ENCODE data around the gene TRIM26.

TRIM26 gene

DNA sequence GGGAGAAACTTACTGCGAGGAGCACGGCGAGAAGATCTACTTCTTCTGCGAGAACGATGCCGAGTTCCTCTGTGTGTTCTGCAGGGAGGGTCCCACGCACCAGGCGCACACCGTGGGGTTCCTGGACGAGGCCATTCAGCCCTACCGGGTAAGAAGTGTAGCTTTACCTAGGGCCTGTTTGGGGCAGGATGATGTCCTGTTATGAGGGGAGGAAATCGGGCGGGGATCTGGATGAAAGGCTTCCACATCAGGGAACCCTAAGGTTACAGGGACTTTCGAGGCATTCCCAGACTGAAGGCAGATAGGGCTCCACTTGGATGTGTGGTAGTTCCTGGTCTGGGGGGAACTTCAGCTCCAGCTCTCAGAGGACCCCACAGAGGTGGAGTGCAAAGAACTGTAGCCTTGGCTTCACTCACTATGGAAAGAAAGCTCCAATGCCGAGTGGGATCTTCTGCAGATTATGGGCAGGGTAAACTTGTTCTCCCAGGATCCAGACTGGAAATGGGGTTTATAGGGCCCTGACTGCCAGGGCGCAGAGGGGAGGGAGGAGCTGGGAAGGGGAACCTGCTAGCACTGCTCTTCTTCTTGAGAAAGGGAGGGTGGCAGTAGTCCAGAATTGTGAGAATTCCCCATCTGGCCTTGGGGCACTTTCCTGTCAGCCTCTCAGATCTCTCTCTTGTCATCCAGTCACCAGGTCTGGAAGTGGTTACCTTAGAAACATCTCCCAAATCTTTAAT, 49.1 kb downstream of the TRIM26 start:
- no peak overlapping the region for H3K4me2 ChIP-seq (ENCODE audit: low read length)

DNA sequence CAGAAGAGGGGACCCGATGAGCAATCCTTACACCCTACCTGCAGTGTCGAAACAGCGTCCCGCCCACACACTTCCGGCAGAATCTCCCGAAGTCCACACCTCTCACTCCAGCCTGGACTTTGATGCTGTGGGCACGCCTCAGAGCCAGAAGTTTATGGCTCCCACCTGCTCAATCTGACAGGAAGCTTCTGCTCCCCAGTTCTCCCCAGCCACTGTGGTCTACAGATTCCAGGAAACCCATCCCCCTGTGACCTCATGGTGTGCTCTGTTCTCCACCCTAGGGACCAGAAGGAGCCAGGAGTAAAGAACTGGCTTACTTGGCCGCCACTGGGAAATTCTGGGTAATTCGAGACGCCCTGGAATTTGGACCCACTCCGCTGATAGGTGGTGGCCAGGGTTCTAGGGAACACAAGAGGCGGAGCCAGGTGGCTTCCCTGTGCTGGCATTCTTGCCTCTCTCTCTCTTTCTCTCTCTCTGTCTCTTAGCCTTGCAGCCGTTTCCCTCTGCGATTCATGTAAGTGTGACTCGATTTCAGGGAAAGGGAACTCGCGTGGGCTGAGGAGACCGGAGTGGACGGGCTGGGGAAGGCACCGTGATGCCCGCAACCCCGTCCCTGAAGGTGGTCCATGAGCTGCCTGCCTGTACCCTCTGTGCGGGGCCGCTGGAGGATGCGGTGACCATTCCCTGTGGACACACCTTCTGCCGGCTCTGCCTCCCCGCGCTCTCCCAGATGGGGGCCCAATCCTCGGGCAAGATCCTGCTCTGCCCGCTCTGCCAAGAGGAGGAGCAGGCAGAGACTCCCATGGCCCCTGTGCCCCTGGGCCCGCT, 49.9 kb downstream of the TRIM26 start, which contains the start of gene TRIM15:
Gene TRIM15 (plus strand): TSS at position 457 of the 828 bp plus-strand sequence. CDS start 139 bp downstream, at position 596.
- no peaks in the 10 kb centered on the region for H3K4me1 ChIP-seq (ENCODE audit: control insufficient read depth, low read length)
- H3K79me2 ChIP-seq (ENCODE audit: control insufficient read depth, low read length), result no peaks in the 10 kb centered on the region
- H3K27me3 ChIP-seq (ENCODE audit: control insufficient read depth, low read length), result peaks cover 30% of the 10 kb centered on the region
- H3K36me3 ChIP-seq (ENCODE audit: control insufficient read depth, low read length), result no peaks in the 10 kb centered on the region
- no peaks in the 10 kb centered on the region for H3F3A ChIP-seq (ENCODE audit: control insufficient read depth, insufficient read depth)
- TF ChIP-seq, protein P1, sequence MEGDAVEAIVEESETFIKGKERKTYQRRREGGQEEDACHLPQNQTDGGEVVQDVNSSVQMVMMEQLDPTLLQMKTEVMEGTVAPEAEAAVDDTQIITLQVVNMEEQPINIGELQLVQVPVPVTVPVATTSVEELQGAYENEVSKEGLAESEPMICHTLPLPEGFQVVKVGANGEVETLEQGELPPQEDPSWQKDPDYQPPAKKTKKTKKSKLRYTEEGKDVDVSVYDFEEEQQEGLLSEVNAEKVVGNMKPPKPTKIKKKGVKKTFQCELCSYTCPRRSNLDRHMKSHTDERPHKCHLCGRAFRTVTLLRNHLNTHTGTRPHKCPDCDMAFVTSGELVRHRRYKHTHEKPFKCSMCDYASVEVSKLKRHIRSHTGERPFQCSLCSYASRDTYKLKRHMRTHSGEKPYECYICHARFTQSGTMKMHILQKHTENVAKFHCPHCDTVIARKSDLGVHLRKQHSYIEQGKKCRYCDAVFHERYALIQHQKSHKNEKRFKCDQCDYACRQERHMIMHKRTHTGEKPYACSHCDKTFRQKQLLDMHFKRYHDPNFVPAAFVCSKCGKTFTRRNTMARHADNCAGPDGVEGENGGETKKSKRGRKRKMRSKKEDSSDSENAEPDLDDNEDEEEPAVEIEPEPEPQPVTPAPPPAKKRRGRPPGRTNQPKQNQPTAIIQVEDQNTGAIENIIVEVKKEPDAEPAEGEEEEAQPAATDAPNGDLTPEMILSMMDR (IDR thresholded peaks at IDR 0.05; ENCODE audit: low read depth, low read length, poor library complexity, severe bottlenecking), result no peak
- TF ChIP-seq EZH2phosphoT487 (IDR thresholded peaks at IDR 0.05; ENCODE audit: borderline replicate concordance, low read length), result no peak
- H3K27ac ChIP-seq (ENCODE audit: low read depth, low read length), result no peak within 1 kb of the TSS
- no peak within 1 kb of the TSS for H3K4me3 ChIP-seq (ENCODE audit: low read length)
- H3K4me2 ChIP-seq (ENCODE audit: low read length), result no peak within 1 kb of the TSS
- H3K9me2 ChIP-seq (replicated peaks; ENCODE audit: control insufficient read depth, low read length), result no peaks in the 10 kb centered on the region
- H3K9me3 ChIP-seq (ENCODE audit: control insufficient read depth, insufficient read depth, low read length), result no peaks in the 10 kb centered on the region
- H4K20me1 ChIP-seq (ENCODE audit: control insufficient read depth, insufficient read depth, low read depth, low read length), result no peaks in the 10 kb centered on the region

More for the DNA sequence above, 49.1 kb downstream of the TRIM26 start:
- Histone ChIP-seq H3K79me2 (ENCODE audit: control insufficient read depth, low read length) (no peaks in the 10 kb centered on the region), H4K20me1 (ENCODE audit: control insufficient read depth, insufficient read depth, low read depth, low read length) (no peaks in the 10 kb centered on the region), H3K4me3 (ENCODE audit: low read length) (no peak overlapping the region), H3K27ac (ENCODE audit: low read depth, low read length) (no peak overlapping the region), H3K9me3 (ENCODE audit: control insufficient read depth, insufficient read depth, low read length) (no peaks in the 10 kb centered on the region), H3K4me1 (ENCODE audit: control insufficient read depth, low read length) (no peaks in the 10 kb centered on the region), H3K9me2 (replicated peaks; ENCODE audit: control insufficient read depth, low read length) (no peaks in the 10 kb centered on the region), H3K27me3 (ENCODE audit: control insufficient read depth, low read length) (peaks cover 31% of the 10 kb centered on the region), H3K36me3 (ENCODE audit: control insufficient read depth, low read length) (no peaks in the 10 kb centered on the region), H3F3A (ENCODE audit: control insufficient read depth, insufficient read depth) (no peaks in the 10 kb centered on the region)
- TF ChIP-seq, protein P1 (IDR thresholded peaks at IDR 0.05; ENCODE audit: low read depth, low read length, poor library complexity, severe bottlenecking), result no peak
- TF ChIP-seq EZH2phosphoT487 (IDR thresholded peaks at IDR 0.05; ENCODE audit: borderline replicate concordance, low read length), result no peak

DNA sequence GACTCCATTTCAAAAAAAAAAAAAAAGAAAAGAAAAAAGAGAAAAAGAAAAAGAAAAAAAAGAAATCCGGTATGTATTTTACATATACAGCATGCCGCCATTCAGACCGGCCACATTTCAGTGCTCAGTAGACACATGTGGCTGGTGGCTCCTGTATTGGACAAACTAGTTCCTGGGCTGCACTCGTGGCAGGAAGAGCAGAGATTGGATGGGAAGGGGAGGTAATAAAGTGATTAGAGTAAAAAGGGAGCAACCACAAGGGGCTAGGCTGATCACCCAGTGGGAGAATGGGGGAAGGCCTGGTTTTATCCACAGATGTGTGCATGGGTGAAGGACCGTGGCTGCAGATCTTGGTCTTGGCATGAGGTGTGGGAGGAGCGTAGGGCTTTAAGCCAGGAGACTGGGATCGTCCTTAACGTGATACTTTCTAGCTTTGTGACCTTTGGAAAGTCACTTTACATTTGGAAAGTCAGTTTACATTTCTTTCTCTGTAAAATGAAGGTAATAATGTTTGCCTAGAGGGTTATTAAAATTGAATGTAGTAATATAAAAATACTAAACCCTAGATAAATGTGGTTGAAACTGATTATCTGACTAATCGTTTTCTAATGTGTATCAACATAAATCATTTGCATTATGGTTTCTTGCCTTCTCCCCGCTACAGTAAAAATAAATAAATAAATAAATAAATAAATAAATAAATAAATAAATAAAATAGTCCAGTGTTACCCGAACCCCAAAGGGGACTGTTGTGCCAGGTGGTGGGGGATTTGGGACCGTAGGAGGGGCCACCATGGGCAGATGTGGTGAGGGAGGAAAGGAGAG, 50.7 kb downstream of the TRIM26 start:
- Histone ChIP-seq H3K9me2 (replicated peaks; ENCODE audit: control insufficient read depth, low read length) (no peaks in the 10 kb centered on the region), H3K9me3 (ENCODE audit: control insufficient read depth, insufficient read depth, low read length) (no peaks in the 10 kb centered on the region), H3K36me3 (ENCODE audit: control insufficient read depth, low read length) (no peaks in the 10 kb centered on the region), H4K20me1 (ENCODE audit: control insufficient read depth, insufficient read depth, low read depth, low read length) (no peaks in the 10 kb centered on the region), H3K4me2 (ENCODE audit: low read length) (no peak overlapping the region), H3F3A (ENCODE audit: control insufficient read depth, insufficient read depth) (no peaks in the 10 kb centered on the region), H3K4me1 (ENCODE audit: control insufficient read depth, low read length) (no peaks in the 10 kb centered on the region), H3K4me3 (ENCODE audit: low read length) (no peak overlapping the region), H3K27me3 (ENCODE audit: control insufficient read depth, low read length) (peaks cover 26% of the 10 kb centered on the region), H3K27ac (ENCODE audit: low read depth, low read length) (no peak overlapping the region), H3K79me2 (ENCODE audit: control insufficient read depth, low read length) (no peaks in the 10 kb centered on the region)
- TF ChIP-seq, protein P1 (IDR thresholded peaks at IDR 0.05; ENCODE audit: low read depth, low read length, poor library complexity, severe bottlenecking), result no peak
- no peak for TF ChIP-seq EZH2phosphoT487 (IDR thresholded peaks at IDR 0.05; ENCODE audit: borderline replicate concordance, low read length)

Measured in DOHH2 (cell line).